GM12873 (cell line): ENCODE results near the gene UPF3A.

Experiments
- TF ChIP-seq, protein P1 (sequence below): IDR thresholded peaks from 2 replicates; pipeline ENCODE4 v1.5.1; 2012; ENCODE audit warnings: low read depth, mild to moderate bottlenecking, moderate library complexity, low read length, control low read depth; ENCODE audit not compliant: insufficient read depth; ENCODE audit errors: missing control alignments

UPF3A gene

DNA sequence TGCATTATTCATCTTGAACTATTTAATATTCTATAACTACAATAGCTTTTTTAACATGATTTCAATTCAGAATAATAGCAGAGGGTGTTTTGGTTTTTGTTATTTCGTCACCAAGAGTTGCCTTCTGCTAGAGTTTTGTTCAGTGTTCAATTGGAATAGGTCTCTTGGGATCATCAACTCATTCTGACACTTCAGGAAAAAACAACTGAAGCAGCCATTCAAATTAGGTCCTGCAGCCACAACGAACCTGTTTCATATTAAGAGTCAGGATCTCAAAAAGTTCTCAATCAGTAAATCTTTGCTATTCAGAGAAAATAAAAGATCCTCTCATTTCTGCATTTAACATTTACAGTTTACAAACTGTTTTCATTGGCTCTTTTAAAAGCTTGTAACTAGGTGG, 30.5 kb downstream of the UPF3A start:
- TF ChIP-seq, protein P1, sequence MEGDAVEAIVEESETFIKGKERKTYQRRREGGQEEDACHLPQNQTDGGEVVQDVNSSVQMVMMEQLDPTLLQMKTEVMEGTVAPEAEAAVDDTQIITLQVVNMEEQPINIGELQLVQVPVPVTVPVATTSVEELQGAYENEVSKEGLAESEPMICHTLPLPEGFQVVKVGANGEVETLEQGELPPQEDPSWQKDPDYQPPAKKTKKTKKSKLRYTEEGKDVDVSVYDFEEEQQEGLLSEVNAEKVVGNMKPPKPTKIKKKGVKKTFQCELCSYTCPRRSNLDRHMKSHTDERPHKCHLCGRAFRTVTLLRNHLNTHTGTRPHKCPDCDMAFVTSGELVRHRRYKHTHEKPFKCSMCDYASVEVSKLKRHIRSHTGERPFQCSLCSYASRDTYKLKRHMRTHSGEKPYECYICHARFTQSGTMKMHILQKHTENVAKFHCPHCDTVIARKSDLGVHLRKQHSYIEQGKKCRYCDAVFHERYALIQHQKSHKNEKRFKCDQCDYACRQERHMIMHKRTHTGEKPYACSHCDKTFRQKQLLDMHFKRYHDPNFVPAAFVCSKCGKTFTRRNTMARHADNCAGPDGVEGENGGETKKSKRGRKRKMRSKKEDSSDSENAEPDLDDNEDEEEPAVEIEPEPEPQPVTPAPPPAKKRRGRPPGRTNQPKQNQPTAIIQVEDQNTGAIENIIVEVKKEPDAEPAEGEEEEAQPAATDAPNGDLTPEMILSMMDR, result no peak

DNA sequence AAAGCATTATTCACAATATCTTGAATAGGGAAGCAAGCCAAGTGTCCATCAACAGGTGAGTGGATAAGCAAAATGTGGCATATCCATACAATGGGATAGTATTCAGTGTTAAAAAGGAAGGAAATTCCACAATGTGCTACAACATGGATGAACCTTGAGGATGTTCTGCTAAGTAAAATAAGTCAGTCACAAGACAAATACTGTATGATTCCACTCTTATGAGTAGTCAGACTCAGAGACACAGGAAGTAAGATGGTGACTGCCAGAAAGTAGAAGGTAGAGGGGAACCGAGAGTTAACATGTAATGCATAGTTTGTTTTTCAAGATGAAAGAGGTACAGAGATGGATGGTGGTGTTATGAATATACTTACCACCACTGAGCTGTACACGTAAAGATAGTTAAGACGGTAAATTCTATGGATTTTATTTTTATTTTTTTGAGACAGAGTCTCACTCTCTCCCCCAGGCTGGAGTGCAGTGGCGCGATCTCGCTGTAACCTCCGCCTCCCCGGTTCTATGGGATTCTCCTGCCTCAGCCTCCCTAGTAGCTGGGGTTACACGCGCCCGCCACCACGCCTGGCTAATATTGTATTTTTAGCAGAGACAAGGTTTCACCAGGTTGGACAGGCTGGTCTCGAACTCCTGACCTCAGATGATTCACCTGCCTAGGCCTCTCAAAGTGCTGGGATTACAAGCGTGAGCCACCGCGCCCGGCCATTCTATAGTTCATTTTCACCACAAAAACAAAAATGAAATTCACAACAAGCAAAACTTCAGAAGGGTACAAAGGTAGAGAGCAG, 31.9 kb downstream of the UPF3A start:
- TF ChIP-seq, protein P1, result no peak

DNA sequence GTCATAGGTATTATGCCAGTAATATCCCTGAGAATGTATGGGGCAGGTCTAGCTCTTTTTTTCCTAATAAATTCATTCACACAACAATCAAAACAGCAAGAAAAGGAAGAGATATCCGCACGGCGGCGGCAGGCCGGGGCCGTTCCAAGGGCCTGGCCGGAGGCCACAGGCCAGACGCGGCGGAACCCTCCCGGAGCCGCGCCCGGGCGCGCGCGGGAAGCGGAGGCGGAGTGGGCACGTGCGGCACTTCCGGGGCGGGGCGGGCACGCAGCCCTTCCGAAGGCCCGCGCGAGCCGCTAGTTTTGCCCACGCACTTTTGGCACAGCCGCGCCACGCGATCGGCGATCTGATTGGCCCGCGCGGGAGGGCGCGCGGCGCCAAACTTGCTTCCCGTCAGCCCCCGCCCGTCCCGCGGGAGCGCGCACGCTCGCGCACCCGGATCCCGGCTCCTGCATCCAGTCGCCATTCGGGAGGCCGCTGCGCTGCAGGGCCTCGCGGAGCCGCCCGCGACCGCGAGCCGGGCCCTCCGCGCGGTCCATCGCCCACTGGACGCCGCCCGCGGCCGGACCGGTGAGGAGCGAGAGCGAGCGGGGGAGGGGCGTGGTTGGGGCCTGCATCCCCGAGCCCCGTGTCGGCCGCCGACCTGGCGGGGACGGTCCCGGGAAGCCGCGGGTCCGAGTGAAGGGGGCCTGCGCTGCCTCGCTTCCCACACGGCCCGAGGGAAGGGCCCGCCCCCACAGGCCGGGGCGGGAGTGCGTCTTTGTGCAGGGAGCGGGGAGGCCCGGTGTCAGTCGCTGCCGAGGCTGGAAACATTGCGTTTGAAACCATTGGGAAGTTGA, 32.9 kb downstream of the UPF3A start, which contains the start of gene CHAMP1:
TSS of gene CHAMP1 (plus strand) at position 430 of the 839 bp plus-strand sequence. CDS start 9,340 bp downstream, outside the sequence.
- TF ChIP-seq, protein P1, result no peak

DNA sequence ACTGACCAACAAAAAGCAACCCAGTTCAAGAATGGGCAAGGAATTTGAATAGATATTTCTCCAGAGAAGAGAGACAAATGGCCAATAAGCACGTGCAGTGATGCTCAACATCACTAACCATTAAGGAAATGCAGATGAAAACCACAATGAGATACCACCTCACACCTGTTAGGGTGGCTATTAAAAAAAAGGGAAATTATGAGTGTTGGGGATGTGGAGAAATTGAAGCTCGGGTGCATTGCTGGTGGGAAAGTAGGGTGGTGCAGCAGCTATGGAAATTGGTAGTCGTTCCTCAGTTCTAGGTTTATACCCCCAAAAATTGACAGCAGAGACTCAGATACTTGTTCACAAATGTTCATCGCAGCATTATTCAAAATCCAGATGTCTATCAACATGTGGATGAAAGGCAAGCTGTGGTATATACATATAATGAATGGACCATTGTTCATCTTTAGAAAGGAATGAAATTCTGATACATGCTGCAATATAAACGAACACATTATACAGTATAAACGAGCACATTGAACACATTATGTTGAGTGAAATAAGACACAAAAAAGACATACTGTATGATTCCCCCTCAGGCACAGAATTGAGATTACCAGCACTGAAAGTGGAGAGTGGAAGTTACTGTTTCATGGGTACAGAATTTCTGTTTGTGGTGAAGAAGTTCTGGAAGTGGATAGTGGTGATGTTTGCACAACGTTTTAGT, 33.8 kb downstream of the UPF3A start:
- TF ChIP-seq, protein P1, result no peak

DNA sequence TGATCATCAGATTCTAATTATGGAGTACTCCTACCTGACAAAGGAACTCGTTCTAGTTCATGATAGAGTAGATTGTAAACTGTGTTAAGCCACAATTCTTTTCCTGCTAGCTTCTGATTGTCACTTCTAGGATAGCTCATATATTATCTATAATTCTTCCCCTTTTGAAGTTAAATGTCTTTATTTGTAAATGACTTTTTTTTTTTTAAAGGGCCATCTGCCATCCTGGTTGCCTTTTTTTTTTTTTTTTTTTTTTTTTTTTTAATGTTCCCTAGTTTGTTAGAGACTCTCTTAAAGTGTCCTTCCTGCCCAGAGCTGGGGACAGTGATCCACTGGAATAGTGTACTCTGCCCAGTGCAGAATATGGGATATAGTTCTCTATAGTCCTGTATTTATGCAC, 37.2 kb downstream of the UPF3A start:
- TF ChIP-seq, protein P1, result no peak

DNA sequence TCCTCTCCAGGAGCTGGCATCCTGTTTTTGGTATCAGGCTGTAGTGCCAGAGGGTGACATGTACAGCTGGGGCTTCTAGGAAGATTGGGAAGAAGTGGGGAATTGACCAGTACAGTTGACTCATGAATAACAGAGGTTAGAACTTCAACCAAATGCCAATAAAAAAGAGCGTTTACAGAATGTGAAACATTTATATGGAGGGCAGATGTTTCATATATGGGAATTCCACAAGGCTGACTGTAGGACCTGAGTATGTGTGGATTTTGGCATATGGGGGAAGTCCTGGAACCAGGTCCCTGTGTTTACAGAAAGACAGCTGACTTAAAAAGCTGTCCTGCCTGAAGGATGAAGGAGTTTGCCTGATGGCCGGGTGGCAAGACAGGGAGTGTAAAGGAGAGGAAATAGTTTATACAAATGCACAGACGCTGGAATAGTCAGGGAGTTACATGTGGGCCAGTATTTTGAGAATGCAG, 38.1 kb downstream of the UPF3A start:
- TF ChIP-seq, protein P1, result no peak
